Activated CD4-positive, CD25-positive, alpha-beta regulatory T cell treated with anti-CD3 and anti-CD28 coated beads, Interleukin-2, amount 50 U/mL, for 24 hours (primary cell): ENCODE results near the gene ATP9B.
"Not testable (repeated sequence)": the region's sequence is repeated elsewhere in the genome, so short reads cannot be mapped to it uniquely, and the experiment has no call there.

Experiments used
- ATAC-seq, 2 donors: fragments of 150-1000 bp; cut with Tn5 transposase; one replicate each; pipeline ENCODE4 v1.10.0; 2021; ENCODE audit warnings: mild to moderate bottlenecking in 1 of 2, moderate library complexity in 1 of 2

Gene ATP9B

GRCh38 chr18:79136742-79137141, 67.5 kb downstream of the ATP9B start:
- ATAC-seq = no peak

GRCh38 chr18:79139206-79139605, 70.0 kb downstream of the ATP9B start:
- ATAC-seq = peak; percentile 41 to 51

- ATAC-seq = no peak
These were observed 77.8 kb downstream of the ATP9B start for GRCh38 chr18:79147014-79147413.

DNA sequence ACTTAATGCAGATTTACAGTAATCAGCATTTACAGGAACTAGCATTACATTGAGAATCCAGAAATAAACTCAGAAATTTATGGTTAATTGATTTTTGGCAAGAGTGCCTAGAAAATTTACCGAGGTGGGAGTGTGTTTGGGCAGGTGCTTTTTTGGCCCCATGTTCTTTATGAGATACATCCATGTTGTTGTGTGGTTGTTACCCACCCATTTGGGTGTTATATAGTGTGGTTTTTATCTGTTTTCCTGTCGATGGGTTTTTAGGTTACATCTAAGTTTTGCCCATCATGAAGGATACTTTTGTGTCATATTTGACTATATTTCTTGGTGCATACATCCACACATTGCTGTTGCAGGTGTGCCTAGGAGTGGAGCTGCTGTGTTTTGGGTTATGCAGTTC, 82.0 kb downstream of the ATP9B start:
- ATAC-seq = no peak

- ATAC-seq = no peak
These were observed 87.1 kb downstream of the ATP9B start for GRCh38 chr18:79156327-79156726.

GRCh38 chr18:79164706-79165105, 95.5 kb downstream of the ATP9B start:
- ATAC-seq = no peak

DNA sequence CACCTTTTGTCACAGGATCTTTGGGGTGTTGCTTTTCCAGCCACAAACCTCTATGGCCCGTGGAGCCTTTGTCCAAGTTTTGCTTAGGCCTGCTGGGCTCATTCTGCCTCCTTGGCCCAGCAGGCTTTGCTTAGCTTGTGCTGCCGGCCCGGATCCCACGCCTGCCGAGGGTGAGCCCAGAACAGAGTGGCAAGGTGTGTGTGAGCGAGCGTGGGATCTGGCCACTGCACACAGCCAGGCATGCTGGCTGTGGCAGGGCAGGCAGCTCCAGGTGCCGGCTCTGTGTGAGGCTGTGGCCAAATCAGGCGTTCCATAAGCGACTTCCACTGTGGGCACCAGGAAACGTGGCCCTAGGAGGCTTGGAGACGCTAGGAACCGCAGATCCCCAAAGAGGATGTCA, 97.5 kb downstream of the ATP9B start:
- no peak for ATAC-seq

DNA sequence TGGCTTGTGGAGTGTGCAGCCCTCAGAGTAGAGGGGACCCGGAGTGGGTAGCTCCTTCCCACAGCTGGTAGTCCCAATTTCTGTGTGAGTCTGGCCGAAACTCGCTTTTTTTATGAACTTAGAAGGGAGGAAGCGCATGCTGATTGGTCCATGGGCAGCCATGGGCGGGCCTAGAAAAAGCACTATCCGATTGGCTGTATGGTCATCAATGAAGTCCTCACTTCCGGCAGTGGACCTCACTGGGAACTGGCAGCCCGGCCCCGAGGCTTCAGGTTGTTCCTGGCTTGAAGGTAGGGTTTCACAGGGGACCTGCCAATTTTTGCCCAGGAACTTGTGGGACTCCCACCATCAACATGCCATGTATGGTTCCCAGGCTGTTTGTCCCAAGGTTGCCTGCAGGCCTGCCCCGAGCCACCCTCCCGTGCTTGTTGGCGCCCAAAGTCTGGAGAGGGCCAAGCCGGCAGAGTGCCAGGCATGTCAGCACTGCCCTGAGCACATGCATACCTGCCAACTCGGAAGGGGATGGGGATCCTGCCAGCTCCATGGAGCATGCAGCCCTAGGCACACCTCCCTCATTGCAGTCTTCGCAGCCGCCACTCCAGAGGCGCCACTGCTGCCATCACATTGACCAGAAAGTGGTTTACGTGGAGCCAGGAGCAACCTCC, 98.5 kb downstream of the ATP9B start:
- ATAC-seq = no peak

DNA sequence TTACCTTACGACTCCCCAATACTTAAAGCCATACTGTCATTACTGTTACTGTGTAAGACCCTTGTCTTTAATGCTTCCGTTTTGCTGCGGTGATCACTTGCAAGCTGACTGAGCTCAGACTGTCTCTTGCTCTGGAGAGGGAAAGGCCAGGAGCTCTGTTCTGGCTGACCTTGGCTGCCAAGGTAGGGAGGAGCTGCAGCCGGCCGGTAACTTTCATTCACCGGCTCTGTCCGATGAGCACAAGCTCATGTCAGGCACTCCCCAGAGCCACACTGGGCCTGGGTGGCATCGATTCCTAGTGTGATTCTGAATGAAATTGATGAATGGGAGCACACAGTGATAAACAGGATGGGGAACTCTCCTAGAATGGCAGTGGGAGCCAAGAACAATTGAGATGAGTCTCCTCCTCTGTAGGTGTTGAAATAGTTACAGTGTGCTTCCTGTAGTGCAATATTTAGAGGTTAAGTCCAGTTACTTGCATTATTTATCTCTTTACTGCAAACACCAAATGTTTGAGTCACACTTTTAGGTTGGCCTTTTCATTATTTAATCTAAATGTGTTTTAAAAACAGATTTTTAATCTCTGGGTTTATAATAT, 100.9 kb downstream of the ATP9B start:
- no peak for ATAC-seq

GRCh38 chr18:79172331-79172730, 103.1 kb downstream of the ATP9B start:
- ATAC-seq = not testable (repeated sequence)

GRCh38 chr18:79173742-79174141, 104.5 kb downstream of the ATP9B start:
- no peak for ATAC-seq

DNA sequence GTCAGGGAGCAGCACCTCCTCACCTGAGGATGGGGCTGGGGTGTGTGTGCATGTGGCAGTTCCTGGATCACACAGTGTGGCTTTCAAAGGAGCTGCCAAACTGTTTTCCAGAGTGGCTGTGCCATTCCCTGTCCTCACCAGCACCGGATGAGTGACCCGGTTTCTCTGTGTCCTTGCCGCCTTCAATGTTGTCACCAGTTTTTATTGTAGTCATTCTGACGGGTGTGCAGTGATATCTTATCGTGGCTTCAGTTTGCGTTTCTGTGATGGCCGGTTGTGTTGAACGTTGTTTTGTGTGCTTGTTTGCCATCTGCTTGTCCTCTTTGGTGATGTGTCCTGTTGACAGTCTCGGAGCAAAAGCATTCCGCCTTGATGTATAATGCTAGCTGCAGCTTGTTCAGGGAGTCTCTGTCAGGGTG, 108.9 kb downstream of the ATP9B start:
- no peak for ATAC-seq

DNA sequence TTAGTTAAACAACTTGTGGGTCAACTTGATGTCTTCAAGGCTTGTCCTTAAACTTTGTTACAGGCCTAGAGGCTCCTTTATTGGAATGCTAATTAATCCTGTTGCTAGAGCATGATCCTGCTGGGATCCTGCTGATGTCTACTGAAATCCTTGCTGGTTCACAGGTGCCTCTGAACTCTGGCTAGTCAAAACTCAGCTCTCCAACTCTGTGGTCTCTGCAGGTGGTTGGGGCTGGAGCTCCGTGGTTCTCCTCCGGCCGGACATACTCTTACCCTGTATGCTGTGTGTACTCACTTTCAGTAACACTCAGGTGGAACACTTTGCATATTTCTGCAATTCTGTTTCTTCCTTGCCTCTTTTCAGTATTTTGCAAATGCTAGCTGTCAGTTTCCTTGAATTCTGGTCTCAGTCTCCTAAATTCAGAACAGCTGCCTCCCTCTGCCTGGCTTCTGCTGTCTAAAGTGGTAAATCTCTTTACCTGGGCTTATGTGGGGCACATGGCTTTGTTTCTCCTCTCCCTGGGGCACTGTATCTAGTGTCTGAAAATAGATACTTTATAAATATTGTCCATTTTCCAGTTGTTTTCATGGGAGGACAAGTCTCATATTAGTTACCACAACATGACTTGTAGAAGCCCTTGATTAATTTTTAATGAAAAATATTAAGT, 113.0 kb downstream of the ATP9B start:
- no peak for ATAC-seq

DNA sequence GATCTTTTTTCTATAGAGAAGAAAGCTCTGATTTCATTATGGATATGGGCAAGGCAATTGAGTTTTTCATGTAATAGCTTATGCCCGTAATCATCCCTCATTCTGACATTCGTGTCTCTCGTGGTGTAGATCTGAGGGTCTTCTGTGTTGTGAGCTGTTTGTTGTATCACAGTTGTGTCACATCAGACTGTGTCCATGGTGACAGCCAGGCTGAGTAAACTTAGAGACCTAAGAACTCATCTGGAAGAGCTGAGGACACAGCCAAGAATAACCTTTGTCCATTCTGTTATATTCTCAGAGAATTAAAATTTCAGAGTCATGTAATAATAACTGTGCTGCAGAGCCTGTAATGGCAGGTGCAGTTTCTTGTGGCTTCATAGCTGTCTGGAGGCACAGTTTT, 116.5 kb downstream of the ATP9B start:
- no peak for ATAC-seq

GRCh38 chr18:79186649-79187048, 117.5 kb downstream of the ATP9B start:
- ATAC-seq = no peak

- no peak for ATAC-seq
These were observed 118.5 kb downstream of the ATP9B start for GRCh38 chr18:79187532-79188277.

DNA sequence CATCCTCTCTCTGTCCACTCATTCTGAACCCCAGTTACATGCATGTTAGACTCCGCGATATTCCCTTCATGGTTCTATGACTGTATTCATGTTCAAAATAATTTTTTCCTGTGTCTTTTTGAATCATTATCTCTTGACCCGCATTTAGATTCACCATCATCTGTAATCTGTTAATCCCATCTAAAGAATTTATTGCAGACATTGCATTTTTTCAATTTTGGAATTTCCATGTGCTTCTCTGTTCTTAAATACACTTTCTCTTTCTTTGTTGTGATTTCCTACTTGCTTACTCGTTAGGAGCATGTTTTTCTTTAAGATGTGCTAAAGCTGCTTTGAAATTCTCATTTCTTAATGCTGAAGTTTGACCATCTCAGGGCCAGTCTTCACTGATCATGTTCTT, 122.2 kb downstream of the ATP9B start:
- ATAC-seq = no peak

- ATAC-seq = no peak
These were observed 122.8 kb downstream of the ATP9B start for GRCh38 chr18:79191956-79192355.

DNA sequence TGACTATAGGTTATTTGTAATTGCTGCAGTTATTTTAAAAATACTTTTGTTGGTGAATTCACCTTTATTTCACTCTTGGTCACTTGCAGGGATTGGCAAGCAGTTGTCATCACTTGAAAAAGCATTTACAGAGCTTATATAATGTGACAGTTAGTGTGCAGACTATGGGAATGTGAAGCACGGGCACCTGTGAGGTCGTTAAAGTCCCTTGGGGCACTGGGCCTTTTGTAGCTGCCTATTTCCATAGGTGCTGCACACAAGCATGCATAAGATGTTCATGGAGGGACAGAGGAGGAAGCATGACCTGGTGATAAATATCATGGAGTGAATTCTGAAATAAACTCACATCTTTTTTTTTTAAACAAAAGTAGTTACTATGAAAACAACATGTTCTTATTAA, 124.6 kb downstream of the ATP9B start:
- no peak for ATAC-seq

DNA sequence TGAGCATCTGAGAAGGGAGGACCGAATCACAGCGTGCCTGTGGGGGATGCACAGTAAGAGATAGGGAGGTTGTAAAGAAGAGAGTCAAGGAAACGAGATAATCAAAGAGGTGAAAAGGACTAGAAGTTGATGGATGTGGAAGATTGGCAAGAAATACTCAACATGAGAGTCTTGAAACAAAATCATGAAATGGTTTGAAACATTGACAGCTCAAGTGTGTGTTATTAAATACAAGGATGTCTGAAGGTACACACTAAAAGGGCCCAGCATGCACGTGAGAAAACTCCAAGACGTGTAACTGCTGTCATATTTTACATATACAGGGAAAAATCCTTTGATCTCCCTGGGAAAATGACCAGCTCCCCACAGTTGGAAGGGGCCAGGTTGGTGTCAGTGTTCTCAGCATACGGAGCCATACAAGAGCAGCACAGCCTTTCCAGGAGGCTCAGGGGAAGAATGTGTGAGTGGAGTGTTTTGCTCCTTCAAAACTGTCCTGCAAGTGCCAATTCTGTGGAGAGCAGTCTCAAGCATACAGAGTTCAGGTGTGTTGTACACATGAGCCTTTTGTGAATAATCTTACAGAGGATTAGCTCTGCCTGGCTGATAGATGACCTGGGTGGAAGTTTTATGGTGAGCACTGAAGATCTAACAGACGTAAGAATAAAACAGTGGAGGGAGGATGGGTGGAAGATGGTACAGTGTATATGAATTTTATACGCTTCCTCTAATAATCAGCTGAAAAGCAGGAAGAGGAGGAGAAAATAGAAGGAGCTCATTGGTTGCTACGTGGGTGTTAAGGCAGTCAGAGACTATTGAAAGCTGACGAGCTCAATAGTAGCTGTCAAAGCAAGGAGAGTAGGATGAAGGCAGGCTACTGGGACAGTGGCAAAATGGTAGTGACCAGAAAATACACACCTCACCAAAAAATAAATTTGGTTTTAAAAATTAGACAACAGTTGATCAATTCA, 126.8 kb downstream of the ATP9B start:
- no peak for ATAC-seq

DNA sequence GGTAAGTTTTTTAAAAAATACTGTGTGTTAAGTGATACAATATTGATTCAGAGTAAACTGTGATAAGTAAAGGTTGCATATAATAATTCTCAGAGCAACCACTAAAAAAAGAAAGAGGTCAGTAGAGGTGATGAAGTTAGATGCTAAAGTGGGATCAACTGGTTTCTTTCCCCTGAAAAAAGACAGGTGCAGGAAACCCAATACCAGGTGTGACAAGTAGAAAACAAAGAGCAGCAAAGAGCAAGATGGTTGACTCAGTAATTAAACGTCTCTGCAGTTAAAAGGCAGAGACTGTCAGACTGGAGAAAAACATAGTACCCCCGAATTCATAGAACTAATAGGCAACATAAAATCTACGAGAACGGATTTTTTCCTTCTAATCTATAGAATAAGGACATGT, 128.3 kb downstream of the ATP9B start:
- no peak for ATAC-seq

DNA sequence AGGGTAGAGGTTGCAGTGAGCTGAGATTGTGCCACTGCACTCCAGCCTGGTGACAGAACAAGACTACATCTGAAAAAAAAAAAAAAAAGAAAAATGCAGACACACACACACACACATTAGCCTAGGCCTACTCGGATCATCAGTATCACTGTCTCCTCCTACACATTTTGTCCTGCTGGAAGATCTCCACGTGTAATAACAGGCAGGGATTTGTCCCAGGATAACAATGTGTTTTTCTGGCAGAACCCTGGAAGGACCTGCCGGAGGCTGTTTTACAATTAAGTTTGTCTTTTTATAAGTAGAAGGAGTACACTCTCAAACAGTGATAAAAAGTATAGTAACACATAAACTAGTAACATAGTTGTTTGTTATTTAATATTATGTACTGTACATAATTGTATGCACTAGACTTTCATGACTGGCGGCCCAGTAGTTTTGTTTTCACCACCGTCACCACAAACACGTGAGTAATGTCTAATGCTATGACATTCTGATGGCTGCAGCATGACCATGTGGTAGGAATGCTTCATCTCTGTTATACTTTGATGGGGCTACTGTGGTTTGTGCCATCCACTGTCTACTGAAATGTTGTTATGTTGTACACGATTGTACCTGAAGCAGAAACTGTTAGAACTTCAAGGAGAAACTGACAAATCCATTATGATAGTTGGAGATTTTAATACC, 130.6 kb downstream of the ATP9B start:
- peak; percentile 57 to 62 for ATAC-seq
